ENCODE results near the gene DSCAM. TPM values are rescaled to one million over a fixed set of nuclear protein-coding genes. Genes with fewer than 3 reads are reported as not detected.

The DSCAM gene
- total RNA-seq, 1 experiment from 2014 or later, result 0.13 TPM

- TF ChIP-seq ATF6 (CRISPR knock-in tag; IDR thresholded peaks at IDR 0.05) (no peak), KAT7 (CRISPR knock-in tag; IDR thresholded peaks at IDR 0.05; ENCODE audit: borderline replicate concordance) (no peak), FOXP4 (CRISPR knock-in tag; IDR thresholded peaks at IDR 0.05) (no peak), CREB1 (CRISPR knock-in tag; IDR thresholded peaks at IDR 0.05) (no peak), ZBTB21 (CRISPR knock-in tag; IDR thresholded peaks at IDR 0.05; ENCODE audit: borderline replicate concordance) (no peak), HMGA2 (CRISPR knock-in tag; IDR thresholded peaks at IDR 0.05) (no peak), AFF4 (CRISPR knock-in tag; IDR thresholded peaks at IDR 0.05; ENCODE audit: borderline replicate concordance) (no peak)
These were observed 19.4 kb downstream of the DSCAM start (continued) for GRCh38 chr21:40827509-40827908.

GRCh38 chr21:40819071-40819900 lies 27.7 kb downstream of the DSCAM start:
- Mint-ChIP-seq H3K27ac (no peak overlapping the region), H3K4me1 (peaks cover 4% of the 10 kb centered on the region; the same call in 1 of the 2 replicates), H3K4me3 (no peak overlapping the region), H3K27me3 (ENCODE audit: low read depth) (no peaks in the 10 kb centered on the region), H3K9me3 (peaks cover 14% of the 10 kb centered on the region), H3K36me3 (no peaks in the 10 kb centered on the region)
- no peak for TF ChIP-seq FOXJ3 (CRISPR knock-in tag; IDR thresholded peaks at IDR 0.05; ENCODE audit: borderline replicate concordance)
- TF ChIP-seq ATF1 (CRISPR knock-in tag; IDR thresholded peaks at IDR 0.05), result no peak
- TF ChIP-seq CBFB (CRISPR knock-in tag; IDR thresholded peaks at IDR 0.05; ENCODE audit: low read depth), result no peak
- no peak for TF ChIP-seq ESRRA (CRISPR knock-in tag; IDR thresholded peaks at IDR 0.05; ENCODE audit: borderline replicate concordance)
- TF ChIP-seq FOXP1 (CRISPR knock-in tag; IDR thresholded peaks at IDR 0.05; ENCODE audit: borderline replicate concordance), result no peak
- TF ChIP-seq GTF2I (CRISPR knock-in tag; conservative IDR thresholded peaks at IDR 0.05), result no peak
- no peak for TF ChIP-seq USF2 (CRISPR knock-in tag; IDR thresholded peaks at IDR 0.05)
- TF ChIP-seq MAX (CRISPR knock-in tag; IDR thresholded peaks at IDR 0.05), result no peak
- no peak for TF ChIP-seq ZNF138 (CRISPR knock-in tag; conservative IDR thresholded peaks at IDR 0.05)
- TF ChIP-seq ZNF121 (CRISPR knock-in tag; IDR thresholded peaks at IDR 0.05), result no peak
- no peak for TF ChIP-seq ZNF219 (CRISPR knock-in tag; IDR thresholded peaks at IDR 0.05; ENCODE audit: borderline replicate concordance)
- no peak for TF ChIP-seq IRF1 (CRISPR knock-in tag; IDR thresholded peaks at IDR 0.05)
- DNase-seq (ENCODE audit: low spot score) (no peak), ATAC-seq (no peak)
- POLR2A ChIA-PET, result no interaction called here
- CTCF ChIA-PET, result no interaction called here
